Measurements from ENCODE around the gene PRTFDC1. TPM values are rescaled to one million over a fixed set of nuclear protein-coding genes. Genes with fewer than 3 reads are reported as not detected.

Gene PRTFDC1
- total and polyA plus RNA-seq, 10 donors: 0.85 to 3.8 (median 2.6) TPM

- 88 to 96% (median 91%) methylated on average over 3 of the region's 3 CpGs for WGBS, 5 donors
- no peak for DNase-seq
- peaks cover 12 to 30% (median 19%) of the 10 kb centered on the region in 6 donors for H3K4me1 ChIP-seq
- no peak overlapping the region for H3K27ac ChIP-seq
- TF ChIP-seq POLR2A (IDR thresholded peaks at IDR 0.05): no peak
- no peak for TF ChIP-seq CTCF (IDR thresholded peaks at IDR 0.05 in 8 of 11, conservative IDR thresholded peaks at IDR 0.05 in 3 of 11)
- TF ChIP-seq POLR2AphosphoS5 (IDR thresholded peaks at IDR 0.05): no peak
- no peaks in the 10 kb centered on the region for H3K9me3 ChIP-seq
- H3K4me3 ChIP-seq: no peak overlapping the region
- intact Hi-C loops (cut with DNase I; ENCODE audit: low total_unique reads): no loop called here
- H3K27me3 ChIP-seq (replicated peaks in 1 of 7): no peaks in the 10 kb centered on the region
- H3K36me3 ChIP-seq: no peaks in the 10 kb centered on the region
These were observed 46.0 kb downstream of the PRTFDC1 start for GRCh38 chr10:24906372-24906771.

- Histone ChIP-seq H3K27ac (no peak overlapping the region), H3K36me3 (no peaks in the 10 kb centered on the region), H3K9me3 (no peaks in the 10 kb centered on the region), H3K27me3 (replicated peaks in 1 of 7) (no peaks in the 10 kb centered on the region), H3K4me3 (no peak overlapping the region), H3K4me1 (peaks cover 9 to 36% (median 28%) of the 10 kb centered on the region in 6 donors)
- intact Hi-C loops (cut with DNase I; ENCODE audit: low total_unique reads): no loop called here
- no peak for DNase-seq
- TF ChIP-seq POLR2A (IDR thresholded peaks at IDR 0.05) (no peak), CTCF (IDR thresholded peaks at IDR 0.05 in 8 of 11, conservative IDR thresholded peaks at IDR 0.05 in 3 of 11) (no peak), POLR2AphosphoS5 (IDR thresholded peaks at IDR 0.05) (no peak)
- 83 to 97% (median 93%) methylated on average over 4 of the region's 4 CpGs for WGBS, 5 donors
These were observed 47.6 kb downstream of the PRTFDC1 start for GRCh38 chr10:24904824-24905223.

- Histone ChIP-seq H3K4me3 (no peak overlapping the region), H3K27ac (peak overlapping the region in 7 of 8 donors; percentile 12 to 82 (median 76)), H3K36me3 (no peaks in the 10 kb centered on the region), H3K27me3 (replicated peaks in 1 of 7) (no peaks in the 10 kb centered on the region), H3K4me1 (peaks cover 11 to 38% (median 29%) of the 10 kb centered on the region in 6 donors), H3K9me3 (no peaks in the 10 kb centered on the region)
- 74 to 85% (median 79%) methylated on average over 1 of the region's 1 CpG for WGBS, 5 donors
- intact Hi-C loops (cut with DNase I; ENCODE audit: low total_unique reads): no loop called here
- no peak for TF ChIP-seq CTCF (IDR thresholded peaks at IDR 0.05 in 8 of 11, conservative IDR thresholded peaks at IDR 0.05 in 3 of 11)
- no peak for TF ChIP-seq POLR2AphosphoS5 (IDR thresholded peaks at IDR 0.05)
- no peak for TF ChIP-seq POLR2A (IDR thresholded peaks at IDR 0.05)
- no peak for DNase-seq
These were observed 50.0 kb downstream of the PRTFDC1 start for GRCh38 chr10:24902400-24902728.

GRCh38 chr10:24901686-24902399, 50.6 kb downstream of the PRTFDC1 start:
- peaks cover 11 to 41% (median 29%) of the 10 kb centered on the region in 6 donors for H3K4me1 ChIP-seq
- TF ChIP-seq POLR2A (IDR thresholded peaks at IDR 0.05) (no peak), CTCF (IDR thresholded peaks at IDR 0.05 in 8 of 11, conservative IDR thresholded peaks at IDR 0.05 in 3 of 11) (no peak), POLR2AphosphoS5 (IDR thresholded peaks at IDR 0.05) (no peak)
- DNase-seq: no peak
- H3K9me3 ChIP-seq: no peaks in the 10 kb centered on the region
- peak overlapping the region; percentile 55 to 82 (median 73) for H3K27ac ChIP-seq
- H3K4me3 ChIP-seq: no peak overlapping the region
- no peaks in the 10 kb centered on the region for H3K27me3 ChIP-seq (replicated peaks in 1 of 7)
- H3K36me3 ChIP-seq: no peaks in the 10 kb centered on the region
- WGBS, 5 donors: 37 to 60% (median 52%) methylated on average over 5 of the region's 5 CpGs
- intact Hi-C loops (cut with DNase I; ENCODE audit: low total_unique reads): no loop called here
